GM23338 (cell line): Measurements from ENCODE around the gene PLCH2. TPM values are rescaled to one million over a fixed set of nuclear protein-coding genes. Genes with fewer than 3 reads are reported as not detected.

Experiments
- ATAC-seq: fragments of 200-7000 bp; cut with Tn5 transposase; 3 replicates; pipeline ENCODE4 v1.9.1; 2020
- DNase-seq: peaks from one replicate; pipeline ENCODE4 v3.0.0-alpha.2; 2015; ENCODE audit warnings: low spot score
- H2AFZ ChIP-seq: fragments of 200-600 bp; sonication (generic); 2 replicates; pipeline ENCODE4 v1.8.0; 2016; ENCODE audit warnings: antibody characterized with exemption, mild to moderate bottlenecking, moderate library complexity
- H3F3A ChIP-seq: fragments of 200-600 bp; sonication (generic); replicated peaks from 2 replicates; pipeline ENCODE4 v1.8.0; 2017; ENCODE audit warnings: antibody characterized with exemption, mixed run types, low read depth
- H3K27ac ChIP-seq: fragments of 200-600 bp; sonication (generic); 2 replicates; pipeline ENCODE4 v1.6.1; 2016; ENCODE audit warnings: low read depth
- H3K27me3 ChIP-seq: fragments of 200-600 bp; sonication (generic); 2 replicates; pipeline ENCODE4 v1.8.0; 2016; ENCODE audit warnings: mild to moderate bottlenecking, mixed run types, moderate library complexity; ENCODE audit not compliant: insufficient read depth
- H3K36me3 ChIP-seq: fragments of 200-600 bp; sonication (generic); 2 replicates; pipeline ENCODE4 v1.8.0; 2016; ENCODE audit warnings: mild to moderate bottlenecking; ENCODE audit not compliant: insufficient read depth
- H3K4me1 ChIP-seq: fragments of 200-600 bp; sonication (generic); 2 replicates; pipeline ENCODE4 v1.8.0; 2016; ENCODE audit warnings: mild to moderate bottlenecking, moderate library complexity; ENCODE audit not compliant: insufficient read depth
- H3K4me2 ChIP-seq: fragments of 200-600 bp; sonication (generic); 2 replicates; pipeline ENCODE4 v1.7.1; 2017; ENCODE audit warnings: mixed run types
- H3K4me3 ChIP-seq: fragments of 200-600 bp; sonication (generic); 2 replicates; pipeline ENCODE4 v1.6.1; 2016; ENCODE audit warnings: mixed run types
- H3K79me2 ChIP-seq: fragments of 200-600 bp; sonication (generic); replicated peaks from 2 replicates; pipeline ENCODE4 v1.8.0; 2017; ENCODE audit warnings: mild to moderate bottlenecking; ENCODE audit not compliant: insufficient read depth
- H3K9me2 ChIP-seq: fragments of 200-600 bp; sonication (generic); 2 replicates; pipeline ENCODE4 v1.8.0; 2017; ENCODE audit not compliant: insufficient read depth
- H4K20me1 ChIP-seq: fragments of 200-600 bp; sonication (generic); replicated peaks from 2 replicates; pipeline ENCODE4 v1.8.0; 2017; ENCODE audit warnings: mild to moderate bottlenecking; ENCODE audit not compliant: insufficient read depth
- H3K27ac Mint-ChIP-seq: 2 replicates; pipeline ENCODE4 v1.8.0; 2020; ENCODE audit warnings: inconsistent platforms, mild to moderate bottlenecking, moderate library complexity, mixed read lengths
- H3K27me3 Mint-ChIP-seq: 3 replicates; pipeline ENCODE4 v1.8.0; 2022; ENCODE audit warnings: low read depth, mild to moderate bottlenecking, moderate library complexity, mixed read lengths, inconsistent platforms; ENCODE audit not compliant: insufficient read depth, poor library complexity
- H3K36me3 Mint-ChIP-seq: 3 replicates; pipeline ENCODE4 v1.8.0; 2021; ENCODE audit warnings: low read depth, mild to moderate bottlenecking, inconsistent platforms, moderate library complexity, mixed read lengths
- H3K4me1 Mint-ChIP-seq: 3 replicates; pipeline ENCODE4 v1.8.0; 2020; ENCODE audit warnings: mild to moderate bottlenecking, inconsistent platforms, mixed read lengths
- H3K4me3 Mint-ChIP-seq: 3 replicates; pipeline ENCODE4 v1.8.0; 2021; ENCODE audit warnings: moderate library complexity, mild to moderate bottlenecking, inconsistent platforms, mixed read lengths
- H3K9me3 Mint-ChIP-seq: 3 replicates; pipeline ENCODE4 v1.8.0; 2020; ENCODE audit warnings: moderate library complexity, mild to moderate bottlenecking, inconsistent platforms, mixed read lengths
- CREB1 ChIP-seq: fragments of 250-450 bp; sonication (Bioruptor Pico); IDR thresholded peaks from 2 replicates; pipeline ENCODE4 v1.5.0; 2020; ENCODE audit warnings: low read depth, mild to moderate bottlenecking, moderate library complexity
- CTCF ChIP-seq, 2 experiments: fragments of 200-600 bp in 1 of 2; sonication (generic) in 1 of 2; conservative IDR thresholded peaks; 2 replicates each; pipeline versions ENCODE4 v1.5.1 to v1.6.1; 2016 to 2017; ENCODE audit warnings: antibody characterized with exemption in 2 of 2, low read depth in 2 of 2, mild to moderate bottlenecking in 2 of 2, moderate library complexity in 1 of 2
- EZH2 ChIP-seq: fragments of 200-600 bp; sonication (generic); IDR thresholded peaks from one replicate; pipeline ENCODE4 v1.8.0; 2017; ENCODE audit warnings: antibody characterized with exemption, mild to moderate bottlenecking, low read depth; ENCODE audit not compliant: unreplicated experiment
- EZH2phosphoT487 ChIP-seq: fragments of 200-600 bp; sonication (generic); IDR thresholded peaks from one replicate; pipeline ENCODE4 v1.8.1; 2018; ENCODE audit warnings: antibody characterized with exemption; ENCODE audit not compliant: unreplicated experiment
- JUNB ChIP-seq: IDR thresholded peaks from one replicate; pipeline ENCODE4 v1.6.1; 2016; ENCODE audit warnings: antibody characterized with exemption; ENCODE audit not compliant: unreplicated experiment
- NANOG ChIP-seq: IDR thresholded peaks from 2 replicates; pipeline ENCODE4 v1.6.1; 2016; ENCODE audit warnings: antibody characterized with exemption, borderline replicate concordance
- POLR2AphosphoS5 ChIP-seq: IDR thresholded peaks from 2 replicates; pipeline ENCODE4 v1.6.1; 2016; ENCODE audit warnings: antibody characterized with exemption, low read depth
- REST ChIP-seq: IDR thresholded peaks from one replicate; pipeline ENCODE4 v1.6.1; 2018; ENCODE audit warnings: antibody characterized with exemption; ENCODE audit not compliant: unreplicated experiment
- STAT1 ChIP-seq: IDR thresholded peaks from one replicate; pipeline ENCODE4 v1.6.1; 2016; ENCODE audit warnings: antibody characterized with exemption; ENCODE audit not compliant: unreplicated experiment
- ZNF114 ChIP-seq: fragments of 250-450 bp; sonication (Bioruptor Pico); IDR thresholded peaks from 2 replicates; pipeline ENCODE4 v1.5.0; 2020; ENCODE audit warnings: mild to moderate bottlenecking, moderate library complexity
- ZNF331 ChIP-seq: fragments of 250-450 bp; sonication (Bioruptor Pico); IDR thresholded peaks from 2 replicates; pipeline ENCODE4 v1.5.0; 2020; ENCODE audit warnings: low read depth, mild to moderate bottlenecking, moderate library complexity
- polyA plus RNA-seq: library from polyadenylated mRNA; unstranded; fragments of >200 nt; fragmentation: Nextera tagmentation; extraction: Ambion mirVana; gene quantifications from 2 replicates; pipeline ENCODE4 v1.2.1, GENCODE V29; 2016
- total RNA-seq: library from RNA; depleted of rRNA; stranded (reverse); fragments of >200 nt; shearing (Covaris generic); gene quantifications from 2 replicates; pipeline ENCODE4 v1.2.3, GENCODE V29; 2014
- TF ChIP-seq, protein P1 (sequence below): IDR thresholded peaks from 2 replicates; pipeline ENCODE4 v1.6.1; 2016; ENCODE audit warnings: antibody characterized with exemption
- TF ChIP-seq, protein P2 (sequence below): fragments of 250-450 bp; sonication (Bioruptor Pico); IDR thresholded peaks from 2 replicates; pipeline ENCODE4 v1.5.0; 2020; ENCODE audit warnings: mild to moderate bottlenecking, moderate library complexity

Gene PLCH2
- total and polyA plus RNA-seq, 2 experiments from 2014 or later = 0.31 TPM; not detected in 1

GRCh38 chr1:2477791-2478499 lies 1.9 kb downstream of the PLCH2 start:
- TF ChIP-seq EZH2phosphoT487 (no peak), REST (no peak), NANOG (no peak), EZH2 (no peak), CREB1 (CRISPR knock-in tag) (no peak), ZNF114 (CRISPR knock-in tag) (no peak), JUNB (no peak), ZNF331 (CRISPR knock-in tag) (no peak), STAT1 (no peak), POLR2AphosphoS5 (no peak), CTCF (conservative IDR thresholded peaks at IDR 0.05; ENCODE audit: low read depth in 2 of 2) (no peak)
- TF ChIP-seq, protein P1, sequence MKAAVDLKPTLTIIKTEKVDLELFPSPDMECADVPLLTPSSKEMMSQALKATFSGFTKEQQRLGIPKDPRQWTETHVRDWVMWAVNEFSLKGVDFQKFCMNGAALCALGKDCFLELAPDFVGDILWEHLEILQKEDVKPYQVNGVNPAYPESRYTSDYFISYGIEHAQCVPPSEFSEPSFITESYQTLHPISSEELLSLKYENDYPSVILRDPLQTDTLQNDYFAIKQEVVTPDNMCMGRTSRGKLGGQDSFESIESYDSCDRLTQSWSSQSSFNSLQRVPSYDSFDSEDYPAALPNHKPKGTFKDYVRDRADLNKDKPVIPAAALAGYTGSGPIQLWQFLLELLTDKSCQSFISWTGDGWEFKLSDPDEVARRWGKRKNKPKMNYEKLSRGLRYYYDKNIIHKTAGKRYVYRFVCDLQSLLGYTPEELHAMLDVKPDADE = no peak
- TF ChIP-seq, protein P2, sequence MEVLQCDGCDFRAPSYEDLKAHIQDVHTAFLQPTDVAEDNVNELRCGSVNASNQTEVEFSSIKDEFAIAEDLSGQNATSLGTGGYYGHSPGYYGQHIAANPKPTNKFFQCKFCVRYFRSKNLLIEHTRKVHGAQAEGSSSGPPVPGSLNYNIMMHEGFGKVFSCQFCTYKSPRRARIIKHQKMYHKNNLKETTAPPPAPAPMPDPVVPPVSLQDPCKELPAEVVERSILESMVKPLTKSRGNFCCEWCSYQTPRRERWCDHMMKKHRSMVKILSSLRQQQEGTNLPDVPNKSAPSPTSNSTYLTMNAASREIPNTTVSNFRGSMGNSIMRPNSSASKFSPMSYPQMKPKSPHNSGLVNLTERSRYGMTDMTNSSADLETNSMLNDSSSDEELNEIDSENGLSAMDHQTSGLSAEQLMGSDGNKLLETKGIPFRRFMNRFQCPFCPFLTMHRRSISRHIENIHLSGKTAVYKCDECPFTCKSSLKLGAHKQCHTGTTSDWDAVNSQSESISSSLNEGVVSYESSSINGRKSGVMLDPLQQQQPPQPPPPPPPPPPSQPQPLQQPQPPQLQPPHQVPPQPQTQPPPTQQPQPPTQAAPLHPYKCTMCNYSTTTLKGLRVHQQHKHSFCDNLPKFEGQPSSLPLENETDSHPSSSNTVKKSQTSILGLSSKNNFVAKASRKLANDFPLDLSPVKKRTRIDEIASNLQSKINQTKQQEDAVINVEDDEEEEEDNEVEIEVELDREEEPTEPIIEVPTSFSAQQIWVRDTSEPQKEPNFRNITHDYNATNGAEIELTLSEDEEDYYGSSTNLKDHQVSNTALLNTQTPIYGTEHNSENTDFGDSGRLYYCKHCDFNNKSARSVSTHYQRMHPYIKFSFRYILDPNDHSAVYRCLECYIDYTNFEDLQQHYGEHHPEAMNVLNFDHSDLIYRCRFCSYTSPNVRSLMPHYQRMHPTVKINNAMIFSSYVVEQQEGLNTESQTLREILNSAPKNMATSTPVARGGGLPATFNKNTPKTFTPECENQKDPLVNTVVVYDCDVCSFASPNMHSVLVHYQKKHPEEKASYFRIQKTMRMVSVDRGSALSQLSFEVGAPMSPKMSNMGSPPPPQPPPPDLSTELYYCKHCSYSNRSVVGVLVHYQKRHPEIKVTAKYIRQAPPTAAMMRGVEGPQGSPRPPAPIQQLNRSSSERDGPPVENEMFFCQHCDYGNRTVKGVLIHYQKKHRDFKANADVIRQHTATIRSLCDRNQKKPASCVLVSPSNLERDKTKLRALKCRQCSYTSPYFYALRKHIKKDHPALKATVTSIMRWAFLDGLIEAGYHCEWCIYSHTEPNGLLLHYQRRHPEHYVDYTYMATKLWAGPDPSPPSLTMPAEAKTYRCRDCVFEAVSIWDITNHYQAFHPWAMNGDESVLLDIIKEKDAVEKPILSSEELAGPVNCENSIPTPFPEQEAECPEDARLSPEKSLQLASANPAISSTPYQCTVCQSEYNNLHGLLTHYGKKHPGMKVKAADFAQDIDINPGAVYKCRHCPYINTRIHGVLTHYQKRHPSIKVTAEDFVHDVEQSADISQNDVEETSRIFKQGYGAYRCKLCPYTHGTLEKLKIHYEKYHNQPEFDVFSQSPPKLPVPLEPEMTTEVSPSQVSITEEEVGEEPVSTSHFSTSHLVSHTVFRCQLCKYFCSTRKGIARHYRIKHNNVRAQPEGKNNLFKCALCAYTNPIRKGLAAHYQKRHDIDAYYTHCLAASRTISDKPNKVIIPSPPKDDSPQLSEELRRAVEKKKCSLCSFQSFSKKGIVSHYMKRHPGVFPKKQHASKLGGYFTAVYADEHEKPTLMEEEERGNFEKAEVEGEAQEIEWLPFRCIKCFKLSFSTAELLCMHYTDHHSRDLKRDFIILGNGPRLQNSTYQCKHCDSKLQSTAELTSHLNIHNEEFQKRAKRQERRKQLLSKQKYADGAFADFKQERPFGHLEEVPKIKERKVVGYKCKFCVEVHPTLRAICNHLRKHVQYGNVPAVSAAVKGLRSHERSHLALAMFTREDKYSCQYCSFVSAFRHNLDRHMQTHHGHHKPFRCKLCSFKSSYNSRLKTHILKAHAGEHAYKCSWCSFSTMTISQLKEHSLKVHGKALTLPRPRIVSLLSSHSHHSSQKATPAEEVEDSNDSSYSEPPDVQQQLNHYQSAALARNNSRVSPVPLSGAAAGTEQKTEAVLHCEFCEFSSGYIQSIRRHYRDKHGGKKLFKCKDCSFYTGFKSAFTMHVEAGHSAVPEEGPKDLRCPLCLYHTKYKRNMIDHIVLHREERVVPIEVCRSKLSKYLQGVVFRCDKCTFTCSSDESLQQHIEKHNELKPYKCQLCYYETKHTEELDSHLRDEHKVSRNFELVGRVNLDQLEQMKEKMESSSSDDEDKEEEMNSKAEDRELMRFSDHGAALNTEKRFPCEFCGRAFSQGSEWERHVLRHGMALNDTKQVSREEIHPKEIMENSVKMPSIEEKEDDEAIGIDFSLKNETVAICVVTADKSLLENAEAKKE (CRISPR knock-in tag) = no peak
- no peaks in the 10 kb centered on the region for H3K4me1 ChIP-seq

More at GRCh38 chr1:2477791-2478499, 1.9 kb downstream of the PLCH2 start:
- H3K27me3 ChIP-seq = no peaks in the 10 kb centered on the region
- no peaks in the 10 kb centered on the region for H3K79me2 ChIP-seq
- H3K27ac Mint-ChIP-seq = no peak overlapping the region
- no peak for DNase-seq
- no peak overlapping the region for H3K27ac ChIP-seq
- no peaks in the 10 kb centered on the region for H4K20me1 ChIP-seq
- H3K4me3 Mint-ChIP-seq = no peak overlapping the region
- H3K4me1 Mint-ChIP-seq = no peaks in the 10 kb centered on the region
- no peaks in the 10 kb centered on the region for H3K9me3 Mint-ChIP-seq
- no peak overlapping the region for H2AFZ ChIP-seq
- H3K4me2 ChIP-seq = no peak overlapping the region
- H3F3A ChIP-seq = no peaks in the 10 kb centered on the region
- no peak for ATAC-seq
- no peaks in the 10 kb centered on the region for H3K9me2 ChIP-seq
- no peak overlapping the region for H3K4me3 ChIP-seq
- H3K36me3 Mint-ChIP-seq = no peaks in the 10 kb centered on the region
- no peaks in the 10 kb centered on the region for H3K36me3 ChIP-seq
- H3K27me3 Mint-ChIP-seq = peaks cover 1% of the 10 kb centered on the region
